GM18951 (cell line): ENCODE data around the gene DNAH12.
"Not testable (repeated sequence)": the region's sequence is repeated elsewhere in the genome, so short reads cannot be mapped to it uniquely, and the experiment has no call there.

ENCODE experiments used
- POLR2A ChIP-seq: IDR thresholded peaks from 4 replicates; pipeline ENCODE4 v1.6.1; 2011; ENCODE audit warnings: mild to moderate bottlenecking; ENCODE audit not compliant: insufficient read length, insufficient read depth; ENCODE audit errors: extremely low read depth
- in situ Hi-C: fragments of 300-500 bp; cut with MboI; formaldehyde crosslinking; loops from one replicate; pipeline ENCODE4 v1.12.0; 2022; ENCODE audit warnings: low sequenced_read_pairs, mixed read lengths, inconsistent platforms; ENCODE audit not compliant: unreplicated experiment

Gene DNAH12

DNA sequence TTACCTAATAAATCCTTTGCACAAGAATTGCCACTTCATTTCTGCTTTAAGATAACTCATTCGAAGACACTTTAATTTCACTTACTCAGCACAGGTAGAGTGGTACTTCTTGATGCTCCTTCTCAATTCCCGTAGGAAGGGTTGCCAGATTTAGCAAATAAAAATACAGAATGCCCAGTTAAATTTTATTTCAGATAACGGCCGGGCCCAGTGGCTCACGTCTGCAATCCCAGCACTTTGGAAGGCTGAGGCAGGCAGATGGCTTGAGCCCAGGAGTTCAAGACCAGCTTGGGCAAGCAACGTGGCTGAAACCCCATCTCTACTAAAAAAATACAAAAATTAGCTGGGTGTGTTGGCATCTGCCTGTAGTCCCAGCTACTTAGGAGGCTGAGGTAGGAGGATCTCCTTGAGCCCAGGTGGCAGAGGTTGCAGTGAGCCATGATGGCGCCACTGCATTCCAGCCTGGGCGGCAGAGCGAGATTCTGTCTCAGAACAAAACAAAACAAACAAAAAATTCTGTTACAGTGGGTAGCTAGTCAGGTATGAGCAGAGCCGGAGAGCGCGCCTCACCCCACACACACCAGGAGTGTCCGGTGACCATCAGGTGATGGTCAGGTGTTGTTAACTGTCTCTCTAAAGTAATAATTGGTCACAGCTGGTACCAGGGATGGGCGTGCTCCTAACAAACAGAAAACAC, 92.8 kb downstream of the DNAH12 start:
- in situ Hi-C loops = no loop called here
- TF ChIP-seq POLR2A = no peak

DNA sequence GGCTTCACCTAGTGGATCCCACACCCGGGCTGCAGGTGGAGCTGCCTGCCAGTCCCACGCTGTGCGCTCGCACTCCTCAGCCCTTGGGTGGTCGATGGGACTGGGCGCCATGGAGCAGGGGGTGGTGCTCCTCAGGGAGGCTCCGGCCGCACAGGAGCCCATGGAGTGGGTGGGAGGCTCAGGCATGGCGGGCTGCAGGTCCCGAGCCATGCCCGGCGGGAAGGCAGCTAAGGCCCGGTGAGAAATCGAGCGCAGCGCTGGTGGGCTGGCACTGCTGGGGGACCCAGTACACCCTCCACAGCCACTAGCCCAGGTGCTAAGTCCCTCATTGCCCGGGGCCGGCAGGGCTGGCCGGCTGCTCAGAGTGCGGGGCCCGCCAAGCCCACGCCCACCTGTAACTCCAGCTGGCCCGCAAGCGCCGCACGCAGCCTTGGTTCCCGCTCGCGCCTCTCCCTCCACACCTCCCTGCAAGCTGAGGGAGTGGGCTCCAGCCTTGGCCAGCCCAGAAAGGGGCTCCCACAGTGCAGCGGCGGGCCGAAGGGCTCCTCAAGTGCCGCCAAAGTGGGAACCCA, 94.8 kb downstream of the DNAH12 start:
- in situ Hi-C loops = not testable (repeated sequence)

DNA sequence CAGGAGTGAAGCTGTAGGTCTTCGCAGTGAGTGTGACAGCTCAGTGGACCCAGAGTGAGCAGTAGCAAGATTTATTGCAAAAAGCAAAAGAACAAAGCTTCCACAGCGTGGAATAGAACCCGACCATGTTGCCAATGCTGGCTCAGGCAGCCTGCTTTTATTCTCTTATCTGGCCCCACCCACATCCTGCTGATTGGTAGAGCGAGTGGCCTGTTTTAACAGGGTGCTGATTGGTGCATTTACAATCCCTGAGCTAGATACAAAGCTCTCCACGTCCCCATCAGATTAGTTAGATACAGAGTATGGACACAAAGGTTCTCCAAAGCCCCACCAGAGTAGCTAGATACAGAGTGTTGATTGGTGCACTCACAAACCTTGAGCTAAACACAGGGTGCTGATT, 95.7 kb downstream of the DNAH12 start:
- in situ Hi-C loops = not testable (repeated sequence)

DNA sequence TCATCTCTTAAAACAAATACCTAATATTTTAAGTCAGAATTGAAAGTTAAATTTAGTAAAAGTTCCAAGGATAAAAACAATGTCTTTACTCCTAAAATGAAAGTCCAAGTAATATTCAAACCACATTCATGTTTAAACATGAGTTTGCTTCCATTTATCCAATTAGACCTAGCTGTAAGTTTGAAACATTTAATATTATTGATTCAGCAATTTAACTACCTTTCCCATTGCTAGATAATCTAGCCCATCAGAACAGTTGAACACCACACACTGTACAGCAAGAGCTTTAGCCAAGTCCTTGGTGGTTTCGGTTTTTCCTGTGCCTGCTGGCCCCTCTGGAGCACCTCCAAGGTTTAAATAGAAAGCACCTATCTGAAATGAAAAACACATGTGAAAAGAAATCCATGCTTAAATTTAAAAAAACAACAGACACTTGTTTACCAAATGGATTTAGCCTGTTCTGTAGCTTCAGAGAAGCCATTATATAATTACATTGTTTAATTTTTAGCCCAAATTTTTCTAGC, 97.8 kb downstream of the DNAH12 start:
- TF ChIP-seq POLR2A = no peak
- in situ Hi-C loops = no loop called here

DNA sequence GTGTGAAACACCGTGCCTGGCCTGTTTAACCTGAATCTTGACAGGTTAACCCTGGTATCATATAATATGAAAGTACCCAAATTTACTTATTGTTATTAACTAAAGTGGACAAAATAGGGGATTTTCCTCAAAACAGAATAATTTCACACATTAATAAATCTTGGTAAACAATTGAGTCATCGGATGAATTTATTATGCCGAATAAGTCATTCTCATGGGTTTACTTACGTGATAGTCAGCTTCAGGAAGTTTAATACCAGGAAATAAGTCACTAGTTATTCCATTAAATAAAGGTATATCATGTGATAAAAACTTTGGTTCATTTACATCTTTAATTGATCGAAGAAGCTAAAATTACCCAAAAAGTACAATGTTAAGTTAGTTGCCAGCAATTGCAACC, 99.7 kb downstream of the DNAH12 start:
- TF ChIP-seq POLR2A = no peak
- in situ Hi-C loops = no loop called here

DNA sequence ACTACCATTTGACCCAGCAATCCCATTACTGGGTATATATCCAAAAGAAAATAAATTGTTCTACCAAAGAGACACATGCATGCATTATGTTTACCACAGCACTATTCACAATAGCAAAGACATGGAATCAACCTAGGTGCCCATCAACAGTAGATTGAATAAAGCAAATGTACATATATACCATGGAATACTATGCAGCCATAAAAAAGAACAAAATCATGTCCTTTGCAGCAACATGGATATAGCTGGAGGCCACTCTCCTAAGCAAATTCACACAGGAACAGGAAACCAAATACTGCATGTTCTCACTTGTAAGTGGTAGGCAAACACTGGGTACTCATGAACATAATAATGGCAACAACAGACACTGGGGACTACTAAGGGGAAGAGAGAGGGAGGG, 104.0 kb downstream of the DNAH12 start:
- in situ Hi-C loops = not testable (repeated sequence)

DNA sequence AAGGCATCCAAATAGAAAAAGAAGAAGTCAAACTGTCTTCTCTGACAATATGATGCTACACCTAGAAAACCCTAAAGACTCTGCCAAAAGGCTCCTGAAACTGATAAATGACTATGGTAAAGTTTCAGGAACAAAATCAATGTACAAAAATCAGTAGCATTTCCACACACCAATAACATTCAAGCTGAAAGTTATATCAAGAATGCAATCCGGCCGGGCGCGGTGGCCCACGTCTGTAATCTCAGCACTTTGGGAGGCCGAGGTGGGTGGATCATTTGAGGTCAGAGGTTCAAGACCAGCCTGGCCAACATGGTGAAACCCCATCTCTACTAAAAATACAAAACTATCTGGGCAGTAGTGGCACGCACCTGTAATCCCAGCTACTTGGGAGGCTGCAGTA, 105.7 kb downstream of the DNAH12 start:
- in situ Hi-C loops = not testable (repeated sequence)

DNA sequence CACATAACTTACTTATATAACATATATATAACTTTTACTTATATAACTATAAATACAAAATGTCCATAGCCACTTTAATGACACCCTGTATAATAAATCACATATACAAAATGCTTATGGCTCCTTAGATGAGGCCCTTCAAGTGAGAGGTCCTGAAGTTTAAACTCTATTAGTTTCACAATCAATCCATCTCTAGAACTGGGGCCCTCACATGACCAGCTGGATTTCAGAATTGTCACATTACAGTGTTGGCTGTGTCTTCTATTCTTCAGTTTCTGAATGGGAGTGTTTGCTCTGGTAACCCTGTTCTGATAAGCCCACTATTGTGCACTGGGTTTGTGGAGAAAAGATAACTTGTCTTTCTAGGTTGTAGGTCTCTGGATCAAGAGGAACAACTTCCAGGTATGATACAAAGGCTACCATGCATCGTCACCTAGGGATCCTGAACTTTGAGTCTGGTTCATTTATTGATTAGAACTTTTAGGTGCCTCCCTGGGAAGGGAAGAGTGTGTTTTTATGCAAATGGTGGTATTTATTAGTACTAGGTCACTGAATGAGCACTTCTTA, 107.9 kb downstream of the DNAH12 start:
- in situ Hi-C loops = no loop called here
- TF ChIP-seq POLR2A = no peak

DNA sequence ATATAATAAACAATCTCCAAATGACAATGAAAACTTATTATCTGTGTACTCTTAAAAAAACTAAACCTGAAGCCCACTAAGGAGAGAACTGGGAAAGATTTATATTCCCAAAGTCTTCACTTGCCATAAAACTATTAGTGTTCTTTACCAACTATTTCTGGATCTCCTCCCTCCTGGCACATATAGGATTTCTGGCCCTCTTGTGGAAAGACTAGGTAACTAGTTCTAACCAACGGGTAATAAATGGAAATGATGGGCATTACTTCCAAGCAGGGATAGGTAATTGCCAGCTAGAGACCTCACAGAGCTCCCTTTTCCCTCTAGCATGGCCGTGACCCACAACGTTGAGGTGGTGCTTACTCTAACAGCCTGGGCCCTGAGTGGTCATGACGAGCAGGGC, 110.1 kb downstream of the DNAH12 start:
- in situ Hi-C loops = no loop called here

DNA sequence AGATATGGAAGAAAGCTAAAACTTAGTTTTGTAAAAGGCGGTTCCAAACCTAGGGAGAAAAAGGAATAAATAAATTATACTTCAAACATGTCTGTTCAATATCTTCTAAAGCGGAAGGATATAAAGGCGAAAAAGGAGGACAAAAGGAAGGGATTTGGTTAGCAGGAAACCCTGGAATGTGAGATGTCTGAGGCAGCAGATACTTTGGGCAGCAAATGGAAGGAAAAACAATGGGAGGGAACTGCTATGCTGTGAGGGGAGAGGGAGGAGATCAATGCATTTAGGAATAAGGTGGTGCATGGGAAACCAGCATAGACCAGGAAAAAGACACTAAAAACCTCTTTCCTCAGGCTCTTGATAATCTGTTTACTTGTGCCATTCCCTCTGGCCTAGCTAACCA, 120.8 kb downstream of the DNAH12 start:
- in situ Hi-C loops = no loop called here
- TF ChIP-seq POLR2A = no peak

More for the DNA sequence above, 110.1 kb downstream of the DNAH12 start:
- TF ChIP-seq POLR2A = no peak

DNA sequence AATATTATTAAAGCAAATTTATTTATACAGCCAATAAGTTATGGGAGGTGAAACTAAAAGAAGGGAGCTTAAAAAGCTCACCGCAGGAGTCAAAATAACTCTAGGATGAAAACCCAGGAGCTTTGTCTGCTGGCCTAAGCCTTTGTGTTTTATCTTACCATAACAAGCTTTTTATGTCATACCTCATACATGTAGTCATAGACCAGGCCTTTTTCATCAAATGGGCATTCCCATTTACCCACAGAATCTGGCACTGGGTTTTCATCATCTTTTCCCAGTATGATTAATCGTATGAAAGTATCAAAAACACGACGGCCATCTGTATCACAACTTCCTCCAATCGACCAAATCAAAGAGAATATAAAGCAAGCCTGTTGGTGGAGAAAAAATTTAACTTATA, 122.8 kb downstream of the DNAH12 start:
- no peak for TF ChIP-seq POLR2A
- in situ Hi-C loops = no loop called here

DNA sequence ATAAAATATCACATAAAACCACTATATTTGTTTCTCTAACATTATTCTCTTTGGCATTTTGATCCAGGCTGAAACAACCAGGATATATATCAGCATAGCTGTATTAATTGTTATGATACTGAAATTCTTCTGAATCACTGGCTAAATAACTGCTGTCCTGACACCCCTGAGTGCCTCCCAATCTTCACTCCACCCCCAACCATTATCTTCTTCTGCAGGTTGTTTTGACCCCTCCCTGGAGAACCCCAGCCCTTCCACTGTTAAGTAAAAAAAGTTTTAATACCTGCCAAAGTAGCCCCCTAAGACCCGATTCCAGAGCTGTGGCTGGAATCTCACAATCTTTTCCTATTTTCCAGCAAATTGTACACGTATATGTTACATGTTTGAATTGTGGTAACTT, 124.1 kb downstream of the DNAH12 start:
- in situ Hi-C loops = no loop called here
- no peak for TF ChIP-seq POLR2A

DNA sequence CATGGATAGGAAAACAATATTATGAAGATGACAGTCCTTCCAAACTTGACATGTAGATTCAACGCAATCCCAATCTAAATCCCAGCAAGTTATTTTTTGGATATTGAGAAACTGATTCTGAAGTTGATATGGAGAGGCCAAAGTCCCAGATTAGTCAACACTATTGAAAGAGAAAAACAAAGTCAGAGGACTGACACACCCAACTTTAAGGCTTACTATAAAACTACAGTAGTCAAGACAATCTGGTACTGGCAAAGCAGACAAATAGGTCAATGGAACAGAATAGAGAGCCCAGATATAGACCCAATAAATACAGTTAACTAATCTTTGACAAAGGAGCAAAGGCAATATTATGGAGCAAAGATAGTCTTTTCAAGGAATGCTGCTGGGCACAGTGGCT, 132.4 kb downstream of the DNAH12 start:
- in situ Hi-C loops = no loop called here
- no peak for TF ChIP-seq POLR2A

DNA sequence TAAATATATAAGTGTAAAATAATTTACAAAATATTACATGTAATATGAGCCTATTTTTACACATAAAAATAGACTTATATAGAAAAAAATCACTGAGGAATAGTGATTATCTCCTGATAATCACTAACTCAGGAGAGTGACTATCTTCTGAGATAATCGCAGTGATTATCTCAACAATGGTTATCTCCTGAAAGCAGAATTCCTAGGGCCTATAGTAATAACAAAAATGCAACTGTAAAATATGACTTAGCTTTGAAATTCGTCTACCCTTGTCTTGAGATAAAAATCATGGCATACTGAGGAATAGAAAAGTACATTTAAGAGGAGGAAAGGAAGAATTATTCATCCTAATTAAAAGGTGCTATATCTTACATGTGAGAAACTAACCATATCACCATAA, 134.7 kb downstream of the DNAH12 start:
- TF ChIP-seq POLR2A = no peak
- in situ Hi-C loops = no loop called here
